HEK293 (cell line): Measurements from ENCODE around the gene NUP35.

Experiments used
- CTCF ChIP-seq: fragments of 450-650 bp; formaldehyde crosslinking; IDR thresholded peaks from 2 replicates; pipeline ENCODE4 v1.5.1; 2016; ENCODE audit warnings: missing biosample characterization, missing genetic modification characterization
- TCF7L2 ChIP-seq: IDR thresholded peaks from 2 replicates; pipeline ENCODE4 v1.6.1; 2011; ENCODE audit warnings: low read depth, mild to moderate bottlenecking, inconsistent platforms, low read length, moderate library complexity, borderline replicate concordance
- ZFP41 ChIP-seq: fragments of 450-650 bp; formaldehyde crosslinking; IDR thresholded peaks from 2 replicates; pipeline ENCODE4 v1.5.1; 2016; ENCODE audit warnings: missing biosample characterization, missing genetic modification characterization, borderline replicate concordance
- ZNF292 ChIP-seq: fragments of 450-650 bp; formaldehyde crosslinking; IDR thresholded peaks from 2 replicates; pipeline ENCODE4 v1.5.1; 2016; ENCODE audit warnings: low read depth, missing biosample characterization, missing genetic modification characterization, borderline replicate concordance
- ZNF510 ChIP-seq: fragments of 450-650 bp; formaldehyde crosslinking; IDR thresholded peaks from 2 replicates; pipeline ENCODE4 v1.5.1; 2018; ENCODE audit warnings: mild to moderate bottlenecking, missing genetic modification characterization, missing biosample characterization; ENCODE audit not compliant: insufficient replicate concordance
- TF ChIP-seq, protein P1 (sequence below): fragments of 450-650 bp; formaldehyde crosslinking; conservative IDR thresholded peaks from 2 replicates; pipeline ENCODE4 v1.5.1; 2016; ENCODE audit warnings: low read depth, missing biosample characterization, missing genetic modification characterization
- TF ChIP-seq, protein P2 (sequence below): fragments of 450-650 bp; formaldehyde crosslinking; IDR thresholded peaks from 2 replicates; pipeline ENCODE4 v1.5.1; 2016; ENCODE audit warnings: missing biosample characterization, missing genetic modification characterization, borderline replicate concordance

DNA sequence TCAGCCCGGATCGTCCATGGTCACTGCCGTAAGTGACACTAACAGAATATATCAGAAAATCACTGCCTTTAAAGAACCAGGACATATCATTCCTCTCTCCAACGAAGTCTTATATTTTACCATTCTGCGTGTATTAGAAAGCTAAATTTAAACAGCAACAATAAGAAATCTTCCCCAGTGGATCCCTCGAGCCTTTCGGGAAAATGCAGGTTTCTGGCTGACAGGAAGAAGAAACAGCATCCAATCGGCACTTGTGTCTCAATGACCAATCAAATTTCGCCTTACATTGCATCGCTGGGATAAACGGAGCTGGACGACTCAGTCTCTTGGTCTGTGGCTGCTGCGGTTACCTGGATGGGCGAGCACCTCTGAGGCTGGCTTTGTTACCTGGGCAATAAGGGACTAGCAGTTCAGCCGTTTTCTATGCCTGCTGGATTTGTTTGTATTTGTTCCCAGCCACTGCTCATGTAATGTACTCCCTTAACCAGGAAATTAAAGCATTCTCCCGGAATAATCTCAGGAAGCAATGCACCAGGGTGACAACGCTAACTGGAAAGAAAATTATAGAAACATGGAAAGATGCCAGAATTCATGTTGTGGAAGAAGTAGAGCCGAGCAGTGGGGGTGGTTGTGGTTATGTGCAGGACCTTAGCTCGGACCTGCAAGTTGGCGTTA lies 45.6 kb upstream of the NUP35 start, which contains the start of gene DUSP19:
- TF ChIP-seq CTCF (tag by site-specific recombination) (no peak), TCF7L2 (no peak), ZNF510 (tag by site-specific recombination) (no peak), ZFP41 (tag by site-specific recombination) (no peak), ZNF292 (tag by site-specific recombination) (no peak)
- TF ChIP-seq, protein P1, sequence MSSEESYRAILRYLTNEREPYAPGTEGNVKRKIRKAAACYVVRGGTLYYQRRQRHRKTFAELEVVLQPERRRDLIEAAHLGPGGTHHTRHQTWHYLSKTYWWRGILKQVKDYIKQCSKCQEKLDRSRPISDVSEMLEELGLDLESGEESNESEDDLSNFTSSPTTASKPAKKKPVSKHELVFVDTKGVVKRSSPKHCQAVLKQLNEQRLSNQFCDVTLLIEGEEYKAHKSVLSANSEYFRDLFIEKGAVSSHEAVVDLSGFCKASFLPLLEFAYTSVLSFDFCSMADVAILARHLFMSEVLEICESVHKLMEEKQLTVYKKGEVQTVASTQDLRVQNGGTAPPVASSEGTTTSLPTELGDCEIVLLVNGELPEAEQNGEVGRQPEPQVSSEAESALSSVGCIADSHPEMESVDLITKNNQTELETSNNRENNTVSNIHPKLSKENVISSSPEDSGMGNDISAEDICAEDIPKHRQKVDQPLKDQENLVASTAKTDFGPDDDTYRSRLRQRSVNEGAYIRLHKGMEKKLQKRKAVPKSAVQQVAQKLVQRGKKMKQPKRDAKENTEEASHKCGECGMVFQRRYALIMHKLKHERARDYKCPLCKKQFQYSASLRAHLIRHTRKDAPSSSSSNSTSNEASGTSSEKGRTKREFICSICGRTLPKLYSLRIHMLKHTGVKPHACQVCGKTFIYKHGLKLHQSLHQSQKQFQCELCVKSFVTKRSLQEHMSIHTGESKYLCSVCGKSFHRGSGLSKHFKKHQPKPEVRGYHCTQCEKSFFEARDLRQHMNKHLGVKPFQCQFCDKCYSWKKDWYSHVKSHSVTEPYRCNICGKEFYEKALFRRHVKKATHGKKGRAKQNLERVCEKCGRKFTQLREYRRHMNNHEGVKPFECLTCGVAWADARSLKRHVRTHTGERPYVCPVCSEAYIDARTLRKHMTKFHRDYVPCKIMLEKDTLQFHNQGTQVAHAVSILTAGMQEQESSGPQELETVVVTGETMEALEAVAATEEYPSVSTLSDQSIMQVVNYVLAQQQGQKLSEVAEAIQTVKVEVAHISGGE (tag by site-specific recombination) = no peak; the same call in 1 of the 2 replicates
- TF ChIP-seq, protein P2, sequence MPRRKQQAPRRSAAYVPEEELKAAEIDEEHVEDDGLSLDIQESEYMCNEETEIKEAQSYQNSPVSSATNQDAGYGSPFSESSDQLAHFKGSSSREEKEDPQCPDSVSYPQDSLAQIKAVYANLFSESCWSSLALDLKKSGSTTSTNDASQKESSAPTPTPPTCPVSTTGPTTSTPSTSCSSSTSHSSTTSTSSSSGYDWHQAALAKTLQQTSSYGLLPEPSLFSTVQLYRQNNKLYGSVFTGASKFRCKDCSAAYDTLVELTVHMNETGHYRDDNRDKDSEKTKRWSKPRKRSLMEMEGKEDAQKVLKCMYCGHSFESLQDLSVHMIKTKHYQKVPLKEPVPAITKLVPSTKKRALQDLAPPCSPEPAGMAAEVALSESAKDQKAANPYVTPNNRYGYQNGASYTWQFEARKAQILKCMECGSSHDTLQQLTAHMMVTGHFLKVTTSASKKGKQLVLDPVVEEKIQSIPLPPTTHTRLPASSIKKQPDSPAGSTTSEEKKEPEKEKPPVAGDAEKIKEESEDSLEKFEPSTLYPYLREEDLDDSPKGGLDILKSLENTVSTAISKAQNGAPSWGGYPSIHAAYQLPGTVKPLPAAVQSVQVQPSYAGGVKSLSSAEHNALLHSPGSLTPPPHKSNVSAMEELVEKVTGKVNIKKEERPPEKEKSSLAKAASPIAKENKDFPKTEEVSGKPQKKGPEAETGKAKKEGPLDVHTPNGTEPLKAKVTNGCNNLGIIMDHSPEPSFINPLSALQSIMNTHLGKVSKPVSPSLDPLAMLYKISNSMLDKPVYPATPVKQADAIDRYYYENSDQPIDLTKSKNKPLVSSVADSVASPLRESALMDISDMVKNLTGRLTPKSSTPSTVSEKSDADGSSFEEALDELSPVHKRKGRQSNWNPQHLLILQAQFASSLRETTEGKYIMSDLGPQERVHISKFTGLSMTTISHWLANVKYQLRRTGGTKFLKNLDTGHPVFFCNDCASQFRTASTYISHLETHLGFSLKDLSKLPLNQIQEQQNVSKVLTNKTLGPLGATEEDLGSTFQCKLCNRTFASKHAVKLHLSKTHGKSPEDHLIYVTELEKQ (tag by site-specific recombination) = no peak
